WTC11 (cell line): ENCODE data around the gene ANKRD33. TPM values are rescaled to one million over a fixed set of nuclear protein-coding genes. Genes with fewer than 3 reads are reported as not detected.

Experiments
- ATAC-seq: fragments of 200-7000 bp; cut with Tn5 transposase; 2 replicates; pipeline ENCODE4 v1.10.0; 2021; ENCODE audit warnings: mild to moderate bottlenecking, moderate library complexity
- CTCF ChIA-PET: fragments of 300-600 bp; sonication (Branson Sonifier 250); formaldehyde crosslinking; loops from one replicate; lab custom pipeline; 2021; ENCODE audit warnings: antibody characterized with exemption; lab: Charles Lee
- POLR2A ChIA-PET: fragments of 350-600 bp; sonication (Branson Sonifier 250); formaldehyde crosslinking; loops from one replicate; lab custom pipeline; 2021; ENCODE audit warnings: antibody characterized with exemption; lab: Charles Lee
- DNase-seq: peaks from one replicate; pipeline ENCODE4 v3.0.0; 2021; ENCODE audit warnings: low spot score
- H3K27ac Mint-ChIP-seq: 2 replicates; pipeline ENCODE4 v1.8.0; 2021; ENCODE audit warnings: mixed read lengths
- H3K27me3 Mint-ChIP-seq: 2 replicates; pipeline ENCODE4 v1.8.0; 2021; ENCODE audit warnings: low read depth, mild to moderate bottlenecking, moderate library complexity, mixed read lengths
- H3K36me3 Mint-ChIP-seq: 2 replicates; pipeline ENCODE4 v1.8.0; 2021; ENCODE audit warnings: mixed read lengths
- H3K4me1 Mint-ChIP-seq: 2 replicates; pipeline ENCODE4 v1.8.0; 2022; ENCODE audit warnings: mixed read lengths
- H3K4me3 Mint-ChIP-seq: 2 replicates; pipeline ENCODE4 v1.8.0; 2021; ENCODE audit warnings: mild to moderate bottlenecking, moderate library complexity, mixed read lengths
- H3K9me3 Mint-ChIP-seq: 2 replicates; pipeline ENCODE4 v1.8.0; 2021; ENCODE audit warnings: mixed read lengths
- CBFB ChIP-seq: sonication (generic); formaldehyde crosslinking; IDR thresholded peaks from 2 replicates; pipeline ENCODE4 v1.8.1; 2022; ENCODE audit warnings: mild to moderate bottlenecking, low read depth, missing genetic modification reagents
- ELF4 ChIP-seq: sonication (generic); formaldehyde crosslinking; IDR thresholded peaks from 2 replicates; pipeline ENCODE4 v1.8.1; 2022; ENCODE audit warnings: low read depth, mild to moderate bottlenecking, moderate library complexity, missing genetic modification reagents
- ESRRA ChIP-seq: sonication (generic); formaldehyde crosslinking; IDR thresholded peaks from 2 replicates; pipeline ENCODE4 v1.8.1; 2022; ENCODE audit warnings: mild to moderate bottlenecking, missing genetic modification reagents, borderline replicate concordance
- GABPB1 ChIP-seq: sonication (generic); formaldehyde crosslinking; IDR thresholded peaks from 2 replicates; pipeline ENCODE4 v1.8.1; 2023; ENCODE audit warnings: mild to moderate bottlenecking, missing genetic modification reagents
- GRHL2 ChIP-seq: fragments of 250-450 bp; sonication (Bioruptor Pico); IDR thresholded peaks from 2 replicates; pipeline ENCODE4 v1.8.0; 2022; ENCODE audit warnings: mild to moderate bottlenecking, moderate library complexity; ENCODE audit not compliant: insufficient replicate concordance, severe bottlenecking
- GTF2I ChIP-seq: fragments of 250-450 bp; sonication (Bioruptor Pico); conservative IDR thresholded peaks from 2 replicates; pipeline ENCODE4 v1.4.0; 2021; ENCODE audit warnings: mild to moderate bottlenecking
- TCF7 ChIP-seq: sonication (generic); formaldehyde crosslinking; IDR thresholded peaks from 2 replicates; pipeline ENCODE4 v1.8.0; 2022; ENCODE audit warnings: mild to moderate bottlenecking, low read depth, missing genetic modification reagents, moderate library complexity
- ZBTB21 ChIP-seq: sonication (generic); formaldehyde crosslinking; IDR thresholded peaks from 2 replicates; pipeline ENCODE4 v1.8.1; 2023; ENCODE audit warnings: mild to moderate bottlenecking, missing genetic modification reagents, borderline replicate concordance
- ZNF138 ChIP-seq: sonication (generic); formaldehyde crosslinking; conservative IDR thresholded peaks from 2 replicates; pipeline ENCODE4 v1.8.1; 2022; ENCODE audit warnings: mild to moderate bottlenecking, moderate library complexity, missing genetic modification reagents
- ZNF232 ChIP-seq: sonication (generic); formaldehyde crosslinking; IDR thresholded peaks from 2 replicates; pipeline ENCODE4 v1.8.0; 2022; ENCODE audit warnings: mild to moderate bottlenecking, missing genetic modification reagents
- total RNA-seq: library from RNA; stranded (reverse); gene quantifications from 3 replicates; pipeline ENCODE4 v1.2.3, GENCODE V29; 2021
- TF ChIP-seq, protein P1 (sequence below): sonication (generic); formaldehyde crosslinking; IDR thresholded peaks from 2 replicates; pipeline ENCODE4 v1.8.1; 2023; ENCODE audit warnings: mild to moderate bottlenecking, missing genetic modification reagents
- TF ChIP-seq, protein P2 (sequence below): fragments of 200-600 bp; IDR thresholded peaks from 2 replicates; pipeline ENCODE4 v1.8.0; 2022; ENCODE audit warnings: antibody characterized with exemption
- TF ChIP-seq, protein P3 (sequence below): fragments of 250-450 bp; sonication (Bioruptor Pico); conservative IDR thresholded peaks from 2 replicates; pipeline ENCODE4 v1.9.0; 2021; ENCODE audit warnings: mild to moderate bottlenecking
- TF ChIP-seq, protein P4 (sequence below): fragments of 250-450 bp; sonication (Bioruptor Pico); IDR thresholded peaks from 2 replicates; pipeline ENCODE4 v1.8.0; 2021; ENCODE audit warnings: mild to moderate bottlenecking
- TF ChIP-seq, protein P5 (sequence below): sonication (generic); formaldehyde crosslinking; conservative IDR thresholded peaks from 2 replicates; pipeline ENCODE4 v1.8.1; 2023; ENCODE audit warnings: mild to moderate bottlenecking, low read depth, missing genetic modification reagents, moderate library complexity

ANKRD33 gene
- total RNA-seq, 1 experiment from 2014 or later = 1.7 TPM

DNA sequence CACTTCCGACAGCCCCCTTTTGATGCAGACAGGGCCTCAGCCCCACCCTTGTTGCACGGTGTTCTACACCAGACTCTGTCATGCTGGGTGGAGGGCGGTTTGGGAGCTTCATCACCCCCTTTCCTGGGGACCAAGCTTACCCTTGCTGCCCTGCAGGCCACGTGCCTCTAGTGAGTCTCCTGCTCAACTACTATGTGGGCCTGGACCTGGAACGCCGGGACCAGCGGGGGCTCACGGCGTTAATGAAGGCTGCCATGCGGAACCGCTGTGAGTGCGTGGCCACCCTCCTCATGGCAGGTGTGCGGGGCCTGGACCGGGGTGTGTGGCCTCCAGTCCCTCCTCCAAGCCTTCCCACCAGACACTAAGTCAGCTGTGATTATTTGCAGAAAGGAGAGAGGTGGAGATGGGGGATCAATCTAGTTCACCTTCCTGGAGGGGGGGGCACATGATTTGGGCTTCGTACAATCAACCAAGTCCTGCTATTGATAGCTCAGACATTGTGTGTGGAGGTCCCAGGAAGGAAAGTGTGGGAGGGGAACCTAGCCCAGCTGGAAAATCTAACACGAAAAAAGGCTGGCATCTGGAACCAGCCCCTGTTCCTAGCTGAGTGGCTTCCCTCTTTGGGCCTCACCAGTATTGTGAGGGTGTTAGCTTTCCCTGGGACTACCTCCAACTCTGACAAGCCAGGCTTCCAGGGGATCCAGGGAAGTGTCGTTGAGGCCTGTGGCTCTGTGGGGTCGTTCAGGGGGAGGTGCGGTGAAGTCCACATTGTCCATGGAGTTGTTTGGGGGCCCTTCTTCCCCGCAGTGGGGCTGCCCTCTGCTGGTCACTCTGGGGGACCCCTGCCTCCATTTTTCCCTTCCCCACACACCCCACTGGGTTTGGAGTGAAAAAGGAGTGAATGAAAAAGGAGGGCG is 1.6 kb downstream of the ANKRD33 start:
- no peaks in the 10 kb centered on the region for H3K36me3 Mint-ChIP-seq
- peaks cover 25% of the 10 kb centered on the region for H3K4me1 Mint-ChIP-seq
- ChIA-PET POLR2A (interaction anchor here (1.3 kb wide), 1 partner anchor 26 kb away, joined by 4 read pairs; no protein-coding TSS in a partner anchor), CTCF (interaction anchor here (0.6 to 4.9 kb wide), 27 partner anchors 10 to 829 kb away, joined by 3 to 57 read pairs (median 6); partner anchors contain the start of genes ACVRL1, FIGNL2 and TAMALIN)
- TF ChIP-seq ZNF138 (CRISPR knock-in tag) (no peak), ELF4 (CRISPR knock-in tag) (no peak)
- TF ChIP-seq, protein P1, sequence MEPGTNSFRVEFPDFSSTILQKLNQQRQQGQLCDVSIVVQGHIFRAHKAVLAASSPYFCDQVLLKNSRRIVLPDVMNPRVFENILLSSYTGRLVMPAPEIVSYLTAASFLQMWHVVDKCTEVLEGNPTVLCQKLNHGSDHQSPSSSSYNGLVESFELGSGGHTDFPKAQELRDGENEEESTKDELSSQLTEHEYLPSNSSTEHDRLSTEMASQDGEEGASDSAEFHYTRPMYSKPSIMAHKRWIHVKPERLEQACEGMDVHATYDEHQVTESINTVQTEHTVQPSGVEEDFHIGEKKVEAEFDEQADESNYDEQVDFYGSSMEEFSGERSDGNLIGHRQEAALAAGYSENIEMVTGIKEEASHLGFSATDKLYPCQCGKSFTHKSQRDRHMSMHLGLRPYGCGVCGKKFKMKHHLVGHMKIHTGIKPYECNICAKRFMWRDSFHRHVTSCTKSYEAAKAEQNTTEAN = no peak
- TF ChIP-seq, protein P2, sequence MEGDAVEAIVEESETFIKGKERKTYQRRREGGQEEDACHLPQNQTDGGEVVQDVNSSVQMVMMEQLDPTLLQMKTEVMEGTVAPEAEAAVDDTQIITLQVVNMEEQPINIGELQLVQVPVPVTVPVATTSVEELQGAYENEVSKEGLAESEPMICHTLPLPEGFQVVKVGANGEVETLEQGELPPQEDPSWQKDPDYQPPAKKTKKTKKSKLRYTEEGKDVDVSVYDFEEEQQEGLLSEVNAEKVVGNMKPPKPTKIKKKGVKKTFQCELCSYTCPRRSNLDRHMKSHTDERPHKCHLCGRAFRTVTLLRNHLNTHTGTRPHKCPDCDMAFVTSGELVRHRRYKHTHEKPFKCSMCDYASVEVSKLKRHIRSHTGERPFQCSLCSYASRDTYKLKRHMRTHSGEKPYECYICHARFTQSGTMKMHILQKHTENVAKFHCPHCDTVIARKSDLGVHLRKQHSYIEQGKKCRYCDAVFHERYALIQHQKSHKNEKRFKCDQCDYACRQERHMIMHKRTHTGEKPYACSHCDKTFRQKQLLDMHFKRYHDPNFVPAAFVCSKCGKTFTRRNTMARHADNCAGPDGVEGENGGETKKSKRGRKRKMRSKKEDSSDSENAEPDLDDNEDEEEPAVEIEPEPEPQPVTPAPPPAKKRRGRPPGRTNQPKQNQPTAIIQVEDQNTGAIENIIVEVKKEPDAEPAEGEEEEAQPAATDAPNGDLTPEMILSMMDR = peak; percentile 38; the same call in 1 of the 2 replicates
- peaks cover 14% of the 10 kb centered on the region for H3K27me3 Mint-ChIP-seq
- H3K27ac Mint-ChIP-seq = no peak overlapping the region
- no peak for DNase-seq
- peaks cover 6% of the 10 kb centered on the region for H3K9me3 Mint-ChIP-seq
- H3K4me3 Mint-ChIP-seq = no peak overlapping the region
- peak; percentile 29 for ATAC-seq

DNA sequence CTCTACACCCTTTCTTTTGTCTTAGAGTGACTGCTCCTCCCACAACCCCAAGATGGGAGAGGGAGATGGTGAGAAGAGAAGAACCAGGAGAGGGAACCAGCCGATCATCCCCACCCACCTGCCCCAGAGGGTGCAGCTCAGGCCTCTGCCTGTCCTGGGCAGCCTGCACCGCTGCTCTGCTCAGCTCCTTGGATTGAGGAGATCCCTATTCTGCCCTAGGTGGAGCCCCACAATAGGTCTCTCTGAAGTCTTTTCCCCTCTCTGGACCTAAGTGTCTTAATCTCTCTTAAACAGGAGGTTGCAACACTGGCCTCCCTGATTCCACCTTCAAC is 2.2 kb downstream of the ANKRD33 start:
- no peaks in the 10 kb centered on the region for H3K36me3 Mint-ChIP-seq
- DNase-seq (no peak), ATAC-seq (no peak)
- POLR2A ChIA-PET = no interaction called here
- peaks cover 25% of the 10 kb centered on the region for H3K4me1 Mint-ChIP-seq
- CTCF ChIA-PET = interaction anchor here (0.9 to 4.9 kb wide), 19 partner anchors 9 to 300 kb away, joined by 3 to 57 read pairs (median 8); partner anchors contain the start of genes FIGNL2 and TAMALIN
- H3K4me3 Mint-ChIP-seq = no peak overlapping the region
- TF ChIP-seq GABPB1 (no peak), ZBTB21 (CRISPR knock-in tag) (no peak), GTF2I (CRISPR knock-in tag) (no peak), CBFB (CRISPR knock-in tag) (no peak), ZNF232 (CRISPR knock-in tag) (no peak), TCF7 (CRISPR knock-in tag) (no peak), ESRRA (CRISPR knock-in tag) (no peak)
- TF ChIP-seq, protein P3, sequence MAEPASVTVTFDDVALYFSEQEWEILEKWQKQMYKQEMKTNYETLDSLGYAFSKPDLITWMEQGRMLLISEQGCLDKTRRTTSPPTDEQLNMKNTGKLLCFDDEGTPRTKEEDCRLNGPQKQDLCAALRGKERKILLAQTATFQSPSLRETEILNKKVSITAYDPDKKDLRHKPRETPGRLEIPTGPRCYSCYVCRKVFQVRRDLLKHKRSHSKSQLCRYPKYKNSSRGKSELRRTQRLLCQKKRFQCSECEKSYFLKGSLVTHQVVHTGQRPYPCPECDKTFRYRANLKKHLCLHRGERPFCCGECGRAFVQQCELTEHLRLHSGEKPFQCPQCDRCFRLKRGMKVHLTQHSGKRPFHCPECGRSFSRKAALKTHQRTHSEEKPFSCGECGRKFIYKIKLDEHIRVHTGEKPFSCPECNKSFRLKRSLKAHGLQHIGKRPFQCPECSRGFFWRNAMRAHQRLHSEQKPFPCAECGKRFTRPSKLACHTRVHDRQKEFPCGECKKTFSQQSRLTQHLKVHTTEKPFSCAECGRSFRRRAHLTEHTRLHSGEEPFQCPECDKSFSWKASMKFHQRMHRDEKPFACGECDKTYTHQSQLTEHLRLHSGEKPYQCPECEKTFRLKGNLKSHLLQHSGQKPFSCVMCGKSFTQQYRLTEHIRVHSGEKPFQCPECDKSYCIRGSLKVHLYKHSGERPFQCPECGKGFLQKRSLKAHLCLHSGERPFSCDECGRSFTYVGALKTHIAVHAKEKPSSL = no peak
- TF ChIP-seq, protein P4, sequence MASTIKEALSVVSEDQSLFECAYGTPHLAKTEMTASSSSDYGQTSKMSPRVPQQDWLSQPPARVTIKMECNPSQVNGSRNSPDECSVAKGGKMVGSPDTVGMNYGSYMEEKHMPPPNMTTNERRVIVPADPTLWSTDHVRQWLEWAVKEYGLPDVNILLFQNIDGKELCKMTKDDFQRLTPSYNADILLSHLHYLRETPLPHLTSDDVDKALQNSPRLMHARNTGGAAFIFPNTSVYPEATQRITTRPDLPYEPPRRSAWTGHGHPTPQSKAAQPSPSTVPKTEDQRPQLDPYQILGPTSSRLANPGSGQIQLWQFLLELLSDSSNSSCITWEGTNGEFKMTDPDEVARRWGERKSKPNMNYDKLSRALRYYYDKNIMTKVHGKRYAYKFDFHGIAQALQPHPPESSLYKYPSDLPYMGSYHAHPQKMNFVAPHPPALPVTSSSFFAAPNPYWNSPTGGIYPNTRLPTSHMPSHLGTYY (CRISPR knock-in tag) = no peak
- H3K9me3 Mint-ChIP-seq = peaks cover 3% of the 10 kb centered on the region
- H3K27ac Mint-ChIP-seq = no peak overlapping the region
- H3K27me3 Mint-ChIP-seq = peaks cover 14% of the 10 kb centered on the region

DNA sequence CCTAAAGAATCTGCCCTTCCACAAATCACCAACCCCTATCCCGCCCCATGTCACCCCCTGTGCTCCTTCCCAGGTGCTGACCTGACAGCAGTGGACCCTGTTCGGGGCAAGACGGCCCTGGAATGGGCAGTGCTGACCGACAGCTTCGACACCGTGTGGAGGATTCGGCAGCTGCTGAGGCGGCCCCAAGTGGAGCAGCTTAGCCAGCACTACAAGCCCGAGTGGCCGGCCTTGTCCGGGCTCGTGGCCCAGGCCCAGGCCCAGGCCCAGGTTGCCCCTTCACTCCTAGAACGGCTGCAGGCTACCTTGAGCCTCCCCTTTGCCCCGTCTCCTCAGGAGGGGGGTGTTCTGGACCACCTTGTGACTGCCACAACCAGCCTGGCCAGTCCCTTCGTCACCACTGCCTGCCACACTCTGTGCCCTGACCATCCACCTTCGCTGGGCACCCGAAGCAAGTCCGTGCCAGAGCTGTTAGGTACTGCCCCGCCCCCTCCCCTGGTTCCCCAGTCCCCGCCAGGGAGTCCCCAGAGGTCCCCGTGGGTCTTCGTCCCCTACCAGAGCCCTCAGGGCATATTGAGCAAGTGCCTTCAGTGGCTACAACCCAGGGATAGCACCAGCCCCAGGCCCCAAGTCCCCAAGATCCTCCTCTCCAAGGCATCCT is 2.7 kb downstream of the ANKRD33 start:
- H3K9me3 Mint-ChIP-seq = no peaks in the 10 kb centered on the region
- TF ChIP-seq GTF2I (CRISPR knock-in tag) = no peak
- TF ChIP-seq, protein P5, sequence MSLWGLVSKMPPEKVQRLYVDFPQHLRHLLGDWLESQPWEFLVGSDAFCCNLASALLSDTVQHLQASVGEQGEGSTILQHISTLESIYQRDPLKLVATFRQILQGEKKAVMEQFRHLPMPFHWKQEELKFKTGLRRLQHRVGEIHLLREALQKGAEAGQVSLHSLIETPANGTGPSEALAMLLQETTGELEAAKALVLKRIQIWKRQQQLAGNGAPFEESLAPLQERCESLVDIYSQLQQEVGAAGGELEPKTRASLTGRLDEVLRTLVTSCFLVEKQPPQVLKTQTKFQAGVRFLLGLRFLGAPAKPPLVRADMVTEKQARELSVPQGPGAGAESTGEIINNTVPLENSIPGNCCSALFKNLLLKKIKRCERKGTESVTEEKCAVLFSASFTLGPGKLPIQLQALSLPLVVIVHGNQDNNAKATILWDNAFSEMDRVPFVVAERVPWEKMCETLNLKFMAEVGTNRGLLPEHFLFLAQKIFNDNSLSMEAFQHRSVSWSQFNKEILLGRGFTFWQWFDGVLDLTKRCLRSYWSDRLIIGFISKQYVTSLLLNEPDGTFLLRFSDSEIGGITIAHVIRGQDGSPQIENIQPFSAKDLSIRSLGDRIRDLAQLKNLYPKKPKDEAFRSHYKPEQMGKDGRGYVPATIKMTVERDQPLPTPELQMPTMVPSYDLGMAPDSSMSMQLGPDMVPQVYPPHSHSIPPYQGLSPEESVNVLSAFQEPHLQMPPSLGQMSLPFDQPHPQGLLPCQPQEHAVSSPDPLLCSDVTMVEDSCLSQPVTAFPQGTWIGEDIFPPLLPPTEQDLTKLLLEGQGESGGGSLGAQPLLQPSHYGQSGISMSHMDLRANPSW = no peak
- no peak for TF ChIP-seq GRHL2
- TF ChIP-seq, protein P4 (CRISPR knock-in tag) = no peak

More for the DNA sequence above, 2.7 kb downstream of the ANKRD33 start:
- POLR2A ChIA-PET = no interaction called here
- no peak for DNase-seq
- peaks cover 28% of the 10 kb centered on the region for H3K4me1 Mint-ChIP-seq
- no peak overlapping the region for H3K27ac Mint-ChIP-seq
- H3K36me3 Mint-ChIP-seq = no peaks in the 10 kb centered on the region
- ATAC-seq = no peak
- H3K27me3 Mint-ChIP-seq = peaks cover 14% of the 10 kb centered on the region
- no peak overlapping the region for H3K4me3 Mint-ChIP-seq
- CTCF ChIA-PET = interaction anchor here (0.8 to 4.9 kb wide), 15 partner anchors 8 to 341 kb away, joined by 3 to 57 read pairs (median 9); partner anchors contain the start of gene TAMALIN
